C1 segment of cervical spinal cord (tissue), 14 donors: ENCODE results near the gene SPOUT1.

Experiments
- DNase-seq, 14 donors: peaks; one replicate each; lab custom pipeline; 2025; lab: John Stamatoyannopoulos, UW

The SPOUT1 gene

GRCh38 chr9:128836509-128837145, 7.0 kb upstream of the SPOUT1 start:
- no peak for DNase-seq

- no peak for DNase-seq
Observed at GRCh38 chr9:128835246-128836210, 5.9 kb upstream of the SPOUT1 start.

- DNase-seq, result no peak
Observed at GRCh38 chr9:128833696-128834095, 4.1 kb upstream of the SPOUT1 start.

- DNase-seq, result no peak
Observed at GRCh38 chr9:128828719-128829452, 708 bp downstream of the SPOUT1 start.

- no peak for DNase-seq
Observed at GRCh38 chr9:128828267-128828666, 1.3 kb downstream of the SPOUT1 start.

- no peak for DNase-seq
Observed at GRCh38 chr9:128825923-128826700, 3.5 kb downstream of the SPOUT1 start.

- DNase-seq, result no peak
Observed at GRCh38 chr9:128824911-128825310, 4.7 kb downstream of the SPOUT1 start.

- no peak for DNase-seq
Observed at GRCh38 chr9:128823903-128824406, 5.6 kb downstream of the SPOUT1 start.

GRCh38 chr9:128823362-128823902, 6.2 kb downstream of the SPOUT1 start:
- no peak for DNase-seq

- DNase-seq, result no peak
Observed at GRCh38 chr9:128822407-128823042, 7.1 kb downstream of the SPOUT1 start.

GRCh38 chr9:128821584-128822406, 7.8 kb downstream of the SPOUT1 start:
- no peak for DNase-seq

GRCh38 chr9:128820665-128821583, 8.7 kb downstream of the SPOUT1 start:
- no peak for DNase-seq

- peak in 1 of 14 donors; percentile 55 for DNase-seq
Observed at GRCh38 chr9:128819716-128820664, 9.6 kb downstream of the SPOUT1 start.

- peak in 3 of 14 donors; percentile 39 to 51 (median 40) for DNase-seq
Observed at GRCh38 chr9:128818839-128819715, 10.5 kb downstream of the SPOUT1 start.

- peak; percentile 76 to 97 (median 93) for DNase-seq
Observed at GRCh38 chr9:128818099-128818838, 11.3 kb downstream of the SPOUT1 start, which contains the start of gene ENDOG. Gene ENDOG (plus strand): TSS chr9:128818500. CDS start chr9:128818685, 185 bp downstream.
